OCI-LY7 (cell line): ENCODE data around the gene FAU. TPM values are rescaled to one million over a fixed set of nuclear protein-coding genes. Genes with fewer than 3 reads are reported as not detected.
A peak's percentile ranks its signal among the peaks of the same experiment; 100 is the strongest.

Experiments used
- BruUV-seq: library from RNA; stranded (reverse); fragments of 400-500 nt; replicated peaks from 2 replicates; lab custom pipeline; 2021; lab: Mats Ljungman, UMichigan
- CTCF ChIA-PET: fragments of 300-600 bp; sonication (Branson Sonifier 250); formaldehyde crosslinking; loops from one replicate; lab custom pipeline; 2022; ENCODE audit warnings: antibody characterized with exemption; ENCODE audit not compliant: unreplicated experiment; lab: Charles Lee
- POLR2A ChIA-PET: fragments of 300-600 bp; sonication (Branson Sonifier 250); formaldehyde crosslinking; loops from one replicate; lab custom pipeline; 2022; ENCODE audit warnings: antibody characterized with exemption; lab: Charles Lee
- DNase-seq: peaks from one replicate; pipeline ENCODE4 v3.0.0-alpha.2; 2015; ENCODE audit warnings: low spot score
- H2AFZ ChIP-seq: fragments of 200-600 bp; sonication (generic), shearing (Covaris generic); 2 replicates; pipeline ENCODE4 v1.6.1; 2014; ENCODE audit warnings: mild to moderate bottlenecking, antibody characterized with exemption, low read length, moderate library complexity
- H3K27ac ChIP-seq: fragments of 200-600 bp; sonication (generic); 2 replicates; pipeline ENCODE4 v1.5.1; 2014; ENCODE audit warnings: mixed run types, low read depth, mild to moderate bottlenecking, moderate library complexity, low read length, inconsistent platforms; ENCODE audit not compliant: poor library complexity, severe bottlenecking
- H3K36me3 ChIP-seq: fragments of 200-600 bp; sonication (generic); 2 replicates; pipeline ENCODE4 v1.6.1; 2014; ENCODE audit warnings: mild to moderate bottlenecking, antibody characterized with exemption, low read length, moderate library complexity, mixed read lengths; ENCODE audit not compliant: insufficient read depth
- H3K4me1 ChIP-seq: fragments of 200-600 bp; sonication (generic); 2 replicates; pipeline ENCODE4 v1.5.1; 2014; ENCODE audit warnings: mild to moderate bottlenecking, low read length; ENCODE audit not compliant: insufficient read depth, poor library complexity, severe bottlenecking
- H3K4me2 ChIP-seq: fragments of 200-600 bp; sonication (generic); 2 replicates; pipeline ENCODE4 v1.6.1; 2014; ENCODE audit warnings: mild to moderate bottlenecking, low read length
- H3K4me3 ChIP-seq: fragments of 200-600 bp; sonication (generic); 2 replicates; pipeline ENCODE4 v1.5.1; 2014; ENCODE audit warnings: mild to moderate bottlenecking, low read depth, low read length; ENCODE audit not compliant: poor library complexity, severe bottlenecking
- H3K79me2 ChIP-seq: fragments of 200-600 bp; sonication (generic); 2 replicates; pipeline ENCODE4 v1.6.1; 2016; ENCODE audit warnings: low read depth, mild to moderate bottlenecking, low read length, moderate library complexity, mixed read lengths; ENCODE audit not compliant: insufficient read depth
- H3K9me2 ChIP-seq: fragments of 200-600 bp; sonication (generic); 2 replicates; pipeline ENCODE4 v1.6.1; 2016; ENCODE audit warnings: mild to moderate bottlenecking, low read length, mixed read lengths; ENCODE audit not compliant: insufficient read depth
- H3K9me3 ChIP-seq: fragments of 200-600 bp; sonication (generic); 2 replicates; pipeline ENCODE4 v1.6.1; 2014; ENCODE audit warnings: mild to moderate bottlenecking, mixed run types, low read length, mixed read lengths
- H4K20me1 ChIP-seq: fragments of 200-600 bp; sonication (generic); 2 replicates; pipeline ENCODE4 v1.6.1; 2014; ENCODE audit warnings: mild to moderate bottlenecking, antibody characterized with exemption, low read length, moderate library complexity, mixed read lengths; ENCODE audit not compliant: insufficient read depth
- EZH2phosphoT487 ChIP-seq: fragments of 200-600 bp; sonication (generic); IDR thresholded peaks from 2 replicates; pipeline ENCODE4 v1.6.1; 2018; ENCODE audit warnings: low read depth, borderline replicate concordance, mild to moderate bottlenecking, mixed run types, antibody characterized with exemption, low read length, moderate library complexity, mixed read lengths
- intact Hi-C: fragments of 100-400 bp; cut with micrococcal nuclease; formaldehyde crosslinking; loops from one replicate; pipeline ENCODE4 v1.10.0; 2022; ENCODE audit not compliant: unreplicated experiment
- total RNA-seq, 2 experiments: library from RNA; depleted of rRNA in 1 of 2; stranded (reverse); fragments of >200 nt in 1 of 2; shearing (Covaris generic) in 1 of 2; gene quantifications; 2 replicates each; pipeline ENCODE4 v1.2.3, GENCODE V29; 2014 to 2022
- TF ChIP-seq, protein P1 (sequence below): fragments of 200-600 bp; sonication (generic); conservative IDR thresholded peaks from 2 replicates; pipeline ENCODE4 v1.5.1; 2014; ENCODE audit warnings: mild to moderate bottlenecking, antibody characterized with exemption, low read length, moderate library complexity, mixed read lengths

FAU gene
- total RNA-seq, 2 experiments from 2014 or later, result 1,406 to 1,573 TPM

DNA sequence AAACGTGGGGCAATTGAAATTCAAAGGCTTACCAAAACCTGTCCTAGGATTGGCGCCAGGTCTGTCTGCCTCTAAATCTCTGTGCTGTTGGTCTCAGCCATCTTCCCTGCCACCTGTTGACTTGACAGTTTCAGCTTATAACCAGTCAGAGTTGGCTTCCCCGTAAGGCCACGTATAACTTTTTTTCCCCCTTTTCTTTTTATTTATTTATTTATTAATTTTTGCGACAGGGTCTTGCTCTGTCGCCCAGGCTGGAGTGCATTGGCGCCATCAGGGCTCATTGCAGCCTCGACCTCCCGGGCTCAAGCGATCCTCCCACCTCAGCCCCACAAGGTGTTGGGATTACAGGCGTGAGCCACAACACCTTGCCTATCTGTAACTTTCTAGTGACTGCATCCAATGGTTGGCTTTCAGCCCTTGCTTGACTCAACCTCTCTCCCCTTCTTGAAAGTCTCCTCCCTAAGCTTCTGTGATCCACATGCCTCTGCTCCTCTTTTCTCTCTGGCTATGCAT is 13.8 kb upstream of the FAU start:
- Histone ChIP-seq H3K4me3 (peak overlapping the region; percentile 98), H3K9me2 (no peaks in the 10 kb centered on the region), H3K36me3 (peaks cover 33% of the 10 kb centered on the region), H3K9me3 (no peaks in the 10 kb centered on the region), H3K79me2 (peaks cover 40% of the 10 kb centered on the region), H3K4me1 (peaks cover 31% of the 10 kb centered on the region), H4K20me1 (no peaks in the 10 kb centered on the region), H2AFZ (peak overlapping the region; percentile 42; the same call in 1 of the 2 replicates), H3K27ac (peak overlapping the region; percentile 98), H3K4me2 (peak overlapping the region; percentile 99)
- intact Hi-C loops, result no loop called here
- CTCF ChIA-PET, result interaction anchor here (1.5 kb wide), 1 partner anchor 46 kb away, joined by 5 read pairs; the partner anchor contains the start of gene CAPN1
- BruUV-seq, result no TSS peak
- DNase-seq, result no peak
- TF ChIP-seq, protein P1, sequence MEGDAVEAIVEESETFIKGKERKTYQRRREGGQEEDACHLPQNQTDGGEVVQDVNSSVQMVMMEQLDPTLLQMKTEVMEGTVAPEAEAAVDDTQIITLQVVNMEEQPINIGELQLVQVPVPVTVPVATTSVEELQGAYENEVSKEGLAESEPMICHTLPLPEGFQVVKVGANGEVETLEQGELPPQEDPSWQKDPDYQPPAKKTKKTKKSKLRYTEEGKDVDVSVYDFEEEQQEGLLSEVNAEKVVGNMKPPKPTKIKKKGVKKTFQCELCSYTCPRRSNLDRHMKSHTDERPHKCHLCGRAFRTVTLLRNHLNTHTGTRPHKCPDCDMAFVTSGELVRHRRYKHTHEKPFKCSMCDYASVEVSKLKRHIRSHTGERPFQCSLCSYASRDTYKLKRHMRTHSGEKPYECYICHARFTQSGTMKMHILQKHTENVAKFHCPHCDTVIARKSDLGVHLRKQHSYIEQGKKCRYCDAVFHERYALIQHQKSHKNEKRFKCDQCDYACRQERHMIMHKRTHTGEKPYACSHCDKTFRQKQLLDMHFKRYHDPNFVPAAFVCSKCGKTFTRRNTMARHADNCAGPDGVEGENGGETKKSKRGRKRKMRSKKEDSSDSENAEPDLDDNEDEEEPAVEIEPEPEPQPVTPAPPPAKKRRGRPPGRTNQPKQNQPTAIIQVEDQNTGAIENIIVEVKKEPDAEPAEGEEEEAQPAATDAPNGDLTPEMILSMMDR, result no peak
- POLR2A ChIA-PET, result interaction anchor here (0.5 to 6.1 kb wide), 15 partner anchors 11 to 437 kb away, joined by 3 to 47 read pairs (median 4); partner anchors contain the start of genes ARL2, CAPN1, FAM89B and FAU

GRCh38 chr11:65134952-65135632 is 13.2 kb upstream of the FAU start:
- TF ChIP-seq, protein P1, result no peak
- no peak for TF ChIP-seq EZH2phosphoT487

More at GRCh38 chr11:65134952-65135632, 13.2 kb upstream of the FAU start:
- BruUV-seq, result TSS peak; percentile 70
- intact Hi-C loops, result loop anchor here (5.0 kb wide), 2 partner anchors 32 to 283 kb away; no protein-coding TSS in a partner anchor
- peak overlapping the region; percentile 98 for H3K27ac ChIP-seq
- peaks cover 46% of the 10 kb centered on the region for H3K79me2 ChIP-seq
- H4K20me1 ChIP-seq, result no peaks in the 10 kb centered on the region
- no peaks in the 10 kb centered on the region for H3K9me2 ChIP-seq
- peaks cover 36% of the 10 kb centered on the region for H3K4me1 ChIP-seq
- H2AFZ ChIP-seq, result peak overlapping the region; percentile 78
- no peaks in the 10 kb centered on the region for H3K9me3 ChIP-seq
- CTCF ChIA-PET, result interaction anchor here (0.5 to 1.5 kb wide), 2 partner anchors 47 to 80 kb away, joined by 3 to 5 read pairs; partner anchors contain the start of gene CAPN1
- POLR2A ChIA-PET, result interaction anchor here (0.5 to 6.1 kb wide), 17 partner anchors 10 to 437 kb away, joined by 3 to 47 read pairs (median 4); partner anchors contain the start of genes ARL2, CAPN1, FAM89B and FAU
- H3K4me2 ChIP-seq, result peak overlapping the region; percentile 99
- H3K36me3 ChIP-seq, result peaks cover 39% of the 10 kb centered on the region
- DNase-seq, result peak; percentile 96
- H3K4me3 ChIP-seq, result peak overlapping the region; percentile 98
